22Rv1 (cell line): Measurements from ENCODE around the gene RHBDD1.

Source experiments
- H3K27ac ChIP-seq: fragments of 450-650 bp; 2 replicates; pipeline ENCODE4 v1.5.1; 2017
- ZFX ChIP-seq: fragments of 450-650 bp; IDR thresholded peaks from 2 replicates; pipeline ENCODE4 v1.6.1; 2017; ENCODE audit warnings: antibody characterized with exemption, borderline replicate concordance
- TF ChIP-seq, protein P1 (sequence below): fragments of 450-650 bp; IDR thresholded peaks from 2 replicates; pipeline ENCODE4 v1.5.1; 2017; ENCODE audit warnings: mild to moderate bottlenecking

The RHBDD1 gene

GRCh38 chr2:226984750-226985582 is 149.1 kb downstream of the RHBDD1 start:
- TF ChIP-seq ZFX = no peak
- TF ChIP-seq, protein P1, sequence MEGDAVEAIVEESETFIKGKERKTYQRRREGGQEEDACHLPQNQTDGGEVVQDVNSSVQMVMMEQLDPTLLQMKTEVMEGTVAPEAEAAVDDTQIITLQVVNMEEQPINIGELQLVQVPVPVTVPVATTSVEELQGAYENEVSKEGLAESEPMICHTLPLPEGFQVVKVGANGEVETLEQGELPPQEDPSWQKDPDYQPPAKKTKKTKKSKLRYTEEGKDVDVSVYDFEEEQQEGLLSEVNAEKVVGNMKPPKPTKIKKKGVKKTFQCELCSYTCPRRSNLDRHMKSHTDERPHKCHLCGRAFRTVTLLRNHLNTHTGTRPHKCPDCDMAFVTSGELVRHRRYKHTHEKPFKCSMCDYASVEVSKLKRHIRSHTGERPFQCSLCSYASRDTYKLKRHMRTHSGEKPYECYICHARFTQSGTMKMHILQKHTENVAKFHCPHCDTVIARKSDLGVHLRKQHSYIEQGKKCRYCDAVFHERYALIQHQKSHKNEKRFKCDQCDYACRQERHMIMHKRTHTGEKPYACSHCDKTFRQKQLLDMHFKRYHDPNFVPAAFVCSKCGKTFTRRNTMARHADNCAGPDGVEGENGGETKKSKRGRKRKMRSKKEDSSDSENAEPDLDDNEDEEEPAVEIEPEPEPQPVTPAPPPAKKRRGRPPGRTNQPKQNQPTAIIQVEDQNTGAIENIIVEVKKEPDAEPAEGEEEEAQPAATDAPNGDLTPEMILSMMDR = peak; percentile 79

DNA sequence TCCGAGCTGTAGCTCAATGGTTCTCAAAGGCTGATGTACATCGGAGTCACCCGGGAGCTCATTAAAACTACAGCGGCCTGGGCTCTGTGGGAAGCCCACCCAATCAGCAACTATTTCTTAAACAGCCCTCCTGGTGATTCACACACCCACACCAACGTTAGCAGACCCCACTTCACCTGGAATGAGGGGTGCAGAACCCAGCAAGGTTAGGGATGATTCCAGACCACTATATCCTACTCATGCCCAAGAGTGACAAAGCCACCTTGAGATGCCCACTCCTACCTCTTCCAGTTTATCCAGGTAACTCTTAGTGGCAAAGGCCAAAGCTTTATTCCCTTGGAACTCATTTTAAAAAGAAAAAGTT is 149.7 kb downstream of the RHBDD1 start:
- TF ChIP-seq, protein P1 = peak; percentile 44; the same call in 1 of the 2 replicates
- no peak for TF ChIP-seq ZFX
- no peak overlapping the region for H3K27ac ChIP-seq

More at GRCh38 chr2:226984750-226985582, 149.1 kb downstream of the RHBDD1 start:
- H3K27ac ChIP-seq = no peak overlapping the region

DNA sequence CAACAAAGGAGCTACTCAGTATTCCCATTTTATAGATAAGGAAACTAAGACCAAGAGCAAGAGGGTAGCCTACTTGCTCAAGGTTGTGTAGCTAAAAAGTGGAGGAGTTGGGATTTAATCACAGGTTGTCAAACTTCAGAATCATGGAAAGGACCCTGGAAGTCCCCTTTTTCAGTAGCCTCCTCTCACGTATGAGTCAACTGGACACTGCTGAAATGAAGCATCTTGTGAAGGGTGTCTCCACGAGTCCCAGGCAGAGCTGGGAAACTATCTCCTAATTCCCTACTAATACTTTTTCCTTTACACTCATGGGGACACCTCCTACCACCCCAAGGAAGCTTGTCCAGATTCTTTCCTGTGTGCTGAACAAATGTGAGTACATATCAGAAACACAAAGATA is 155.8 kb downstream of the RHBDD1 start:
- no peak overlapping the region for H3K27ac ChIP-seq
- TF ChIP-seq ZFX = no peak
- TF ChIP-seq, protein P1 = no peak

GRCh38 chr2:226993171-226993570 is 157.3 kb downstream of the RHBDD1 start:
- TF ChIP-seq ZFX = no peak
- TF ChIP-seq, protein P1 = no peak
- no peak overlapping the region for H3K27ac ChIP-seq

GRCh38 chr2:226994775-226995174 is 158.9 kb downstream of the RHBDD1 start:
- no peak overlapping the region for H3K27ac ChIP-seq
- no peak for TF ChIP-seq ZFX
- TF ChIP-seq, protein P1 = no peak

- H3K27ac ChIP-seq = no peak overlapping the region
- TF ChIP-seq, protein P1 = no peak
- TF ChIP-seq ZFX = no peak
Observed at GRCh38 chr2:226995625-226996041, 159.8 kb downstream of the RHBDD1 start.

- no peak for TF ChIP-seq ZFX
- TF ChIP-seq, protein P1 = no peak
- no peak overlapping the region for H3K27ac ChIP-seq
Observed at GRCh38 chr2:226999661-227000060, 163.8 kb downstream of the RHBDD1 start.
